Heart left ventricle (tissue), 16 donors: ENCODE data around the gene ZNF516. TPM values are rescaled to one million over a fixed set of nuclear protein-coding genes. Genes with fewer than 3 reads are reported as not detected.

Experiments used
- ATAC-seq, 4 donors: fragments of 200-7000 bp; cut with Tn5 transposase; one replicate each; pipeline ENCODE4 v1.9.1; 2020 to 2022; ENCODE audit warnings: moderate library complexity in 4 of 4, mild to moderate bottlenecking in 3 of 4, moderate number of reproducible peaks in 1 of 4
- DNase-seq, 5 donors: peaks; one replicate each; pipeline ENCODE4 v3.0.0-alpha.2; 2020
- H3K27ac ChIP-seq, 12 donors: fragments of 200-600 bp; sonication (generic) in 4 of 12; one replicate each; pipeline versions ENCODE4 v1.5.0 to v1.8.0; 2016 to 2022; ENCODE audit warnings: mild to moderate bottlenecking in 2 of 12
- H3K27me3 ChIP-seq, 9 donors: fragments of 200-600 bp; sonication (generic) in 2 of 9; one replicate each; pipeline versions ENCODE4 v1.5.1 to v1.8.0; 2016 to 2022; ENCODE audit warnings: mild to moderate bottlenecking in 3 of 9
- H3K36me3 ChIP-seq, 9 donors: fragments of 200-600 bp; sonication (generic) in 2 of 9; one replicate each; pipeline versions ENCODE4 v1.5.0 to v1.8.0; 2018 to 2022; ENCODE audit warnings: mild to moderate bottlenecking in 2 of 9
- H3K4me1 ChIP-seq, 12 donors: fragments of 200-600 bp; sonication (generic) in 4 of 12; one replicate each; pipeline versions ENCODE4 v1.5.0 to v1.8.0; 2016 to 2022; ENCODE audit warnings: mild to moderate bottlenecking in 3 of 12
- H3K4me3 ChIP-seq, 12 donors: fragments of 200-600 bp; sonication (generic) in 4 of 12; one replicate each; pipeline versions ENCODE4 v1.5.0 to v1.8.0; 2017 to 2022; ENCODE audit warnings: mild to moderate bottlenecking in 9 of 12, moderate library complexity in 4 of 12
- H3K9me3 ChIP-seq, 12 donors: fragments of 200-600 bp; sonication (generic) in 4 of 12; one replicate each; pipeline versions ENCODE4 v1.5.0 to v1.8.0; 2016 to 2022; ENCODE audit warnings: mild to moderate bottlenecking in 1 of 12
- CTCF ChIP-seq, 12 donors: fragments of 200-600 bp; sonication (generic) in 4 of 12; IDR thresholded peaks; one replicate each; pipeline versions ENCODE4 v1.5.0 to v1.8.0; 2018 to 2022; ENCODE audit warnings: antibody characterized with exemption in 12 of 12, mild to moderate bottlenecking in 5 of 12
- POLR2A ChIP-seq, 2 donors: fragments of 450-650 bp; IDR thresholded peaks; one replicate each; pipeline ENCODE4 v1.6.1; 2017; ENCODE audit warnings: antibody characterized with exemption in 2 of 2, mild to moderate bottlenecking in 2 of 2, moderate library complexity in 2 of 2
- WGBS, 4 donors: extraction: QIAGEN DNeasy Blood & Tissue Kit in 2 of 4; methylation state at CpG; one replicate each; pipeline versions ENCODE4 v1.1.5 to v1.1.7; 2013 to 2018; 5-methylcytosine and 5-hydroxymethylcytosine counted together
- intact Hi-C, 10 donors: fragments of 100-400 bp; cut with DNase I; formaldehyde crosslinking; loops; one replicate each; pipeline versions ENCODE4 v1.11.1 to v1.14.2; 2022
- polyA plus RNA-seq, 2 donors: library from polyadenylated mRNA; stranded (reverse); fragments of 200-250 nt; gene quantifications; one replicate each; pipeline ENCODE4 v1.2.3, GENCODE V29; 2013
- total RNA-seq, 9 donors: library from RNA; depleted of rRNA in 2 of 9; stranded (reverse); fragments of >200 nt in 2 of 9; fragmentation: NEBNext Ultra II Directional in 3 of 9; extraction: Animal tissue kit (Norgen Biotek cat#: 25700) in 3 of 9; gene quantifications; one replicate each; pipeline versions ENCODE4 v1.1.0 to v1.2.4, GENCODE V29; 2016 to 2023
- donor health status: ischemic (EF 13 %, LVEDD 7.1; RV severe dilation, severe dysfunction).
- donor health status: healthy with polysubstance abuse.
- donor health status: DM: no; HTN: yes; CAD: no.
- donor health status: DM: no; HTN: no; CAD: no.
- donor health status: ischemic (EF 25% LVEDD 6.9; RV normal size, moderate dysfunction).
- donor health status: ischemic (EF 25% LVEDD 5.7; RV mildly dilated, moderate dysfunction).
- donor health status: healthy.
- donor health status: DM: yes; HTN: yes; CAD: no.
- donor health status: ischemic (EF 35%, LVEDD 5.7; RV mildly dilated, moderate dysfunction).
- donor health status: nonischemic (EF 11% LVEDD 7.7; RV severe dilation, severe dysfunction).
- donor health status: DM: yes; HTN: yes; CAD: no.
- donor health status: PGD.
- donor health status: ischemic (EF 29% LVEDD 5.4; RV normal size, mild dysfunction).
- donor health status: nonischemic (EF 23%, LVEDD 6.1; RV moderate dilation, normal function).

The ZNF516 gene
- total and polyA plus RNA-seq, 11 donors, result 4.8 to 24.8 (median 14.6) TPM

GRCh38 chr18:76463358-76463757 is 31.7 kb downstream of the ZNF516 start:
- intact Hi-C loops, result no loop called here
- no peak overlapping the region for H3K27ac ChIP-seq
- H3K9me3 ChIP-seq, result no peaks in the 10 kb centered on the region
- H3K4me1 ChIP-seq, result peaks cover 3 to 40% (median 21%) of the 10 kb centered on the region in 12 donors
- H3K36me3 ChIP-seq, result peaks cover 0 to 10% (median 0%) of the 10 kb centered on the region in 9 donors
- DNase-seq (peak in 1 of 5 donors; percentile 12), ATAC-seq (no peak)
- H3K4me3 ChIP-seq, result no peak overlapping the region
- H3K27me3 ChIP-seq, result no peaks in the 10 kb centered on the region
- TF ChIP-seq CTCF (IDR thresholded peaks at IDR 0.05) (no peak), POLR2A (IDR thresholded peaks at IDR 0.05) (no peak)
- 93 to 95% (median 94%) methylated on average over 17 to 18 of the region's 18 CpGs for WGBS, 4 donors

GRCh38 chr18:76462326-76462694 is 32.7 kb downstream of the ZNF516 start:
- H3K27me3 ChIP-seq, result no peaks in the 10 kb centered on the region
- H3K4me1 ChIP-seq, result peaks cover 0 to 37% (median 12%) of the 10 kb centered on the region in 12 donors
- ATAC-seq, result no peak
- H3K4me3 ChIP-seq, result no peak overlapping the region
- intact Hi-C loops, result no loop called here
- no peaks in the 10 kb centered on the region for H3K9me3 ChIP-seq
- DNase-seq, result peak in 1 of 5 donors; percentile 12
- 91 to 96% (median 96%) methylated on average over 12 of the region's 12 CpGs for WGBS, 4 donors
- TF ChIP-seq CTCF (IDR thresholded peaks at IDR 0.05), result no peak
- TF ChIP-seq POLR2A (IDR thresholded peaks at IDR 0.05), result no peak
- no peak overlapping the region for H3K27ac ChIP-seq
- peaks cover 0 to 10% (median 0%) of the 10 kb centered on the region in 9 donors for H3K36me3 ChIP-seq

- 93 to 98% (median 97%) methylated on average over 21 to 27 of the region's 27 CpGs for WGBS, 4 donors
- H3K9me3 ChIP-seq, result no peaks in the 10 kb centered on the region
- no peak overlapping the region for H3K4me3 ChIP-seq
- ATAC-seq, result no peak
- no peaks in the 10 kb centered on the region for H3K27me3 ChIP-seq
- DNase-seq, result peak in 1 of 5 donors; percentile 15
- no peak overlapping the region for H3K27ac ChIP-seq
- H3K4me1 ChIP-seq, result peaks cover 0 to 40% (median 10%) of the 10 kb centered on the region in 12 donors
- peaks cover 0 to 10% (median 0%) of the 10 kb centered on the region in 9 donors for H3K36me3 ChIP-seq
- TF ChIP-seq CTCF (IDR thresholded peaks at IDR 0.05), result no peak
- TF ChIP-seq POLR2A (IDR thresholded peaks at IDR 0.05), result no peak
- intact Hi-C loops, result no loop called here
These were observed 33.2 kb downstream of the ZNF516 start for GRCh38 chr18:76461692-76462325.

GRCh38 chr18:76461148-76461547 is 33.9 kb downstream of the ZNF516 start:
- 92 to 96% (median 95%) methylated on average over 8 of the region's 8 CpGs for WGBS, 4 donors
- H3K4me1 ChIP-seq, result peaks cover 0 to 37% (median 9%) of the 10 kb centered on the region in 12 donors

More at GRCh38 chr18:76461148-76461547, 33.9 kb downstream of the ZNF516 start:
- no peak overlapping the region for H3K4me3 ChIP-seq
- DNase-seq (peak in 1 of 5 donors; percentile 8), ATAC-seq (no peak)
- peaks cover 0 to 10% (median 0%) of the 10 kb centered on the region in 9 donors for H3K36me3 ChIP-seq
- no peaks in the 10 kb centered on the region for H3K9me3 ChIP-seq
- TF ChIP-seq CTCF (IDR thresholded peaks at IDR 0.05) (no peak), POLR2A (IDR thresholded peaks at IDR 0.05) (no peak)
- peak overlapping the region in 1 of 12 donors; percentile 77 for H3K27ac ChIP-seq
- H3K27me3 ChIP-seq, result no peaks in the 10 kb centered on the region
- intact Hi-C loops, result no loop called here
